Measurements from ENCODE around the gene PCSK1.

The PCSK1 gene

GRCh38 chr5:96463091-96463490, 30.0 kb upstream of the PCSK1 start:
- TF ChIP-seq FOXP2 (optimal IDR thresholded peaks at IDR 0.05; ENCODE audit: borderline replicate concordance, extremely low read depth, extremely low read length, insufficient read depth) (no peak), REST (IDR thresholded peaks at IDR 0.05; ENCODE audit: insufficient read depth in 1 of 2, low read depth in 2 of 2, low read length in 2 of 2) (no peak), SIN3A (IDR thresholded peaks at IDR 0.05; ENCODE audit: borderline replicate concordance, insufficient read depth, low read length) (no peak), TAF1 (IDR thresholded peaks at IDR 0.05; ENCODE audit: borderline replicate concordance, insufficient read depth, low read length) (no peak), POLR2AphosphoS5 (IDR thresholded peaks at IDR 0.05; ENCODE audit: low read depth, low read length) (no peak)

- no peak for TF ChIP-seq TAF1 (IDR thresholded peaks at IDR 0.05; ENCODE audit: borderline replicate concordance, insufficient read depth, low read length)
- TF ChIP-seq POLR2AphosphoS5 (IDR thresholded peaks at IDR 0.05; ENCODE audit: low read depth, low read length), result no peak
- TF ChIP-seq SIN3A (IDR thresholded peaks at IDR 0.05; ENCODE audit: borderline replicate concordance, insufficient read depth, low read length), result no peak
- no peak for TF ChIP-seq FOXP2 (optimal IDR thresholded peaks at IDR 0.05; ENCODE audit: borderline replicate concordance, extremely low read depth, extremely low read length, insufficient read depth)
- TF ChIP-seq REST (IDR thresholded peaks at IDR 0.05; ENCODE audit: insufficient read depth in 1 of 2, low read depth in 2 of 2, low read length in 2 of 2), result no peak
These were observed 26.5 kb upstream of the PCSK1 start for GRCh38 chr5:96459313-96460121.

- TF ChIP-seq REST (IDR thresholded peaks at IDR 0.05; ENCODE audit: insufficient read depth in 1 of 2, low read depth in 2 of 2, low read length in 2 of 2), result no peak
- TF ChIP-seq TAF1 (IDR thresholded peaks at IDR 0.05; ENCODE audit: borderline replicate concordance, insufficient read depth, low read length), result no peak
- no peak for TF ChIP-seq FOXP2 (optimal IDR thresholded peaks at IDR 0.05; ENCODE audit: borderline replicate concordance, extremely low read depth, extremely low read length, insufficient read depth)
- TF ChIP-seq POLR2AphosphoS5 (IDR thresholded peaks at IDR 0.05; ENCODE audit: low read depth, low read length), result no peak
- TF ChIP-seq SIN3A (IDR thresholded peaks at IDR 0.05; ENCODE audit: borderline replicate concordance, insufficient read depth, low read length), result no peak
These were observed 25.1 kb upstream of the PCSK1 start for GRCh38 chr5:96458176-96458575.

GRCh38 chr5:96455789-96456188, 22.7 kb upstream of the PCSK1 start:
- TF ChIP-seq FOXP2 (optimal IDR thresholded peaks at IDR 0.05; ENCODE audit: borderline replicate concordance, extremely low read depth, extremely low read length, insufficient read depth) (no peak), POLR2AphosphoS5 (IDR thresholded peaks at IDR 0.05; ENCODE audit: low read depth, low read length) (no peak), SIN3A (IDR thresholded peaks at IDR 0.05; ENCODE audit: borderline replicate concordance, insufficient read depth, low read length) (no peak), REST (IDR thresholded peaks at IDR 0.05; ENCODE audit: insufficient read depth in 1 of 2, low read depth in 2 of 2, low read length in 2 of 2) (no peak), TAF1 (IDR thresholded peaks at IDR 0.05; ENCODE audit: borderline replicate concordance, insufficient read depth, low read length) (no peak)
